PC-9 (cell line): ENCODE data around the gene CMTM2. TPM values are rescaled to one million over a fixed set of nuclear protein-coding genes. Genes with fewer than 3 reads are reported as not detected.
A peak's percentile ranks its signal among the peaks of the same experiment; 100 is the strongest.

Source experiments
- BruUV-seq: library from RNA; stranded (reverse); fragments of 400-500 nt; replicated peaks from 2 replicates; lab custom pipeline; 2021; lab: Mats Ljungman, UMichigan
- CTCF ChIA-PET: fragments of 300-600 bp; sonication (Branson Sonifier 250); formaldehyde crosslinking; loops from one replicate; lab custom pipeline; 2022; ENCODE audit warnings: antibody characterized with exemption; lab: Charles Lee
- POLR2A ChIA-PET: fragments of 300-600 bp; sonication (Branson Sonifier 250); formaldehyde crosslinking; loops from one replicate; lab custom pipeline; 2022; ENCODE audit warnings: antibody characterized with exemption; ENCODE audit not compliant: unreplicated experiment; lab: Charles Lee
- DNase-seq, 2 experiments: peaks; one replicate each; pipeline versions ENCODE4 v3.0.0 to v3.0.0-alpha.2; 2015 to 2022; ENCODE audit warnings: mixed read lengths in 1 of 2
- H2AFZ ChIP-seq: fragments of 200-600 bp; sonication (generic); 2 replicates; pipeline ENCODE4 v1.8.1; 2017; ENCODE audit warnings: antibody characterized with exemption
- H3F3A ChIP-seq: fragments of 200-600 bp; sonication (generic); 2 replicates; pipeline ENCODE4 v1.8.1; 2017; ENCODE audit warnings: antibody characterized with exemption, mild to moderate bottlenecking, low read depth; ENCODE audit not compliant: insufficient read depth
- H3K27ac ChIP-seq: fragments of 200-600 bp; sonication (generic); 2 replicates; pipeline ENCODE4 v1.6.1; 2016; ENCODE audit warnings: mixed run types
- H3K27me3 ChIP-seq: fragments of 200-600 bp; sonication (generic); 2 replicates; pipeline ENCODE4 v1.6.1; 2016; ENCODE audit warnings: low read depth, mixed run types; ENCODE audit not compliant: insufficient read depth
- H3K36me3 ChIP-seq: fragments of 200-600 bp; sonication (generic); 2 replicates; pipeline ENCODE4 v1.6.1; 2016; ENCODE audit warnings: low read depth, mixed run types
- H3K4me1 ChIP-seq: fragments of 200-600 bp; sonication (generic); replicated peaks from 2 replicates; pipeline ENCODE4 v1.6.1; 2016; ENCODE audit warnings: mixed run types; ENCODE audit not compliant: insufficient read depth
- H3K4me2 ChIP-seq: fragments of 200-600 bp; sonication (generic); 2 replicates; pipeline ENCODE4 v1.6.1; 2017; ENCODE audit warnings: mixed run types
- H3K4me3 ChIP-seq: fragments of 200-600 bp; sonication (generic); 2 replicates; pipeline ENCODE4 v1.6.1; 2016; ENCODE audit warnings: mixed run types
- H3K79me2 ChIP-seq: fragments of 200-600 bp; sonication (generic); 2 replicates; pipeline ENCODE4 v1.6.1; 2017; ENCODE audit warnings: low read depth, mixed run types
- H3K9me2 ChIP-seq: fragments of 200-600 bp; sonication (generic); 2 replicates; pipeline ENCODE4 v1.8.1; 2017; ENCODE audit warnings: mild to moderate bottlenecking; ENCODE audit not compliant: insufficient read depth
- H3K9me3 ChIP-seq: fragments of 200-600 bp; sonication (generic); 2 replicates; pipeline ENCODE4 v1.8.1; 2016; ENCODE audit warnings: low read depth; ENCODE audit not compliant: insufficient read depth
- H4K20me1 ChIP-seq: fragments of 200-600 bp; sonication (generic); 2 replicates; pipeline ENCODE4 v1.8.1; 2017; ENCODE audit not compliant: insufficient read depth
- CTCF ChIP-seq: fragments of 200-600 bp; sonication (generic); conservative IDR thresholded peaks from 2 replicates; pipeline ENCODE4 v1.6.1; 2017; ENCODE audit warnings: mixed run types, antibody characterized with exemption, mild to moderate bottlenecking, moderate library complexity
- EZH2 ChIP-seq: fragments of 200-600 bp; sonication (generic); IDR thresholded peaks from 2 replicates; pipeline ENCODE4 v1.8.0; 2017; ENCODE audit warnings: antibody characterized with exemption, low read depth
- intact Hi-C: fragments of 100-400 bp; cut with micrococcal nuclease; formaldehyde crosslinking; loops from one replicate; pipeline ENCODE4 v1.10.0; 2022; ENCODE audit not compliant: unreplicated experiment
- total RNA-seq: library from RNA; stranded (reverse); gene quantifications from 2 replicates; pipeline ENCODE4 v1.2.3, GENCODE V29; 2021

CMTM2 gene
- total RNA-seq, 1 experiment from 2014 or later = not detected

- intact Hi-C loops = no loop called here
- H3K4me3 ChIP-seq = no peak overlapping the region
- H2AFZ ChIP-seq = no peak overlapping the region
- BruUV-seq = no TSS peak
- H3K4me2 ChIP-seq = no peak overlapping the region
- no peaks in the 10 kb centered on the region for H3K79me2 ChIP-seq
- DNase-seq = no peak
- no peaks in the 10 kb centered on the region for H4K20me1 ChIP-seq
- H3K36me3 ChIP-seq = no peaks in the 10 kb centered on the region
- no peaks in the 10 kb centered on the region for H3K9me3 ChIP-seq
- CTCF ChIA-PET = no interaction called here
- peaks cover 7% of the 10 kb centered on the region for H3K4me1 ChIP-seq
- POLR2A ChIA-PET = no interaction called here
- no peaks in the 10 kb centered on the region for H3K9me2 ChIP-seq
- H3K27me3 ChIP-seq = no peaks in the 10 kb centered on the region
- H3F3A ChIP-seq = peaks cover 10% of the 10 kb centered on the region
- no peak overlapping the region for H3K27ac ChIP-seq
- TF ChIP-seq EZH2 (no peak), CTCF (no peak)
These were observed 4.2 kb upstream of the CMTM2 start for GRCh38 chr16:66575060-66575459.

GRCh38 chr16:66576296-66576695, 3.0 kb upstream of the CMTM2 start:
- no peaks in the 10 kb centered on the region for H4K20me1 ChIP-seq
- H3K27me3 ChIP-seq = no peaks in the 10 kb centered on the region
- no peak overlapping the region for H2AFZ ChIP-seq
- ChIA-PET CTCF (no interaction called here), POLR2A (no interaction called here)
- H3K9me3 ChIP-seq = no peaks in the 10 kb centered on the region
- no peaks in the 10 kb centered on the region for H3K79me2 ChIP-seq
- H3K27ac ChIP-seq = no peak overlapping the region
- intact Hi-C loops = no loop called here
- H3F3A ChIP-seq = peaks cover 8% of the 10 kb centered on the region; the same call in 1 of the 2 replicates
- H3K4me3 ChIP-seq = no peak overlapping the region
- H3K9me2 ChIP-seq = no peaks in the 10 kb centered on the region
- no peaks in the 10 kb centered on the region for H3K36me3 ChIP-seq
- H3K4me1 ChIP-seq = peaks cover 14% of the 10 kb centered on the region
- TF ChIP-seq EZH2 (no peak), CTCF (no peak)
- BruUV-seq = no TSS peak
- no peak for DNase-seq
- no peak overlapping the region for H3K4me2 ChIP-seq

- Histone ChIP-seq H3K79me2 (no peaks in the 10 kb centered on the region), H2AFZ (no peak overlapping the region), H3K9me3 (no peaks in the 10 kb centered on the region), H3K27ac (no peak overlapping the region), H3K36me3 (no peaks in the 10 kb centered on the region), H3K4me2 (peak overlapping the region; percentile 51), H3K4me3 (no peak overlapping the region), H4K20me1 (no peaks in the 10 kb centered on the region), H3K9me2 (no peaks in the 10 kb centered on the region), H3F3A (peaks cover 12% of the 10 kb centered on the region; the same call in 1 of the 2 replicates), H3K27me3 (no peaks in the 10 kb centered on the region), H3K4me1 (peaks cover 22% of the 10 kb centered on the region)
- intact Hi-C loops = loop anchor here (1.0 to 5.0 kb wide), 2 partner anchors 72 to 173 kb away; no protein-coding TSS in a partner anchor
- no TSS peak for BruUV-seq
- TF ChIP-seq CTCF (no peak), EZH2 (no peak)
- ChIA-PET CTCF (interaction anchor here (0.9 kb wide), 1 partner anchor 93 kb away, joined by 3 read pairs; no protein-coding TSS in a partner anchor), POLR2A (no interaction called here)
- peak; percentile 25 to 75 for DNase-seq
These were observed 1.4 kb downstream of the CMTM2 start for GRCh38 chr16:66580605-66581209.
